HG03103 (cell line): Measurements from ENCODE around the gene DTNB.
"Not testable (repeated sequence)": the region's sequence is repeated elsewhere in the genome, so short reads cannot be mapped to it uniquely, and the experiment has no call there.

Experiments used
- ATAC-seq: cut with Tn5 transposase; IDR thresholded peaks from one replicate; pipeline ENCODE4 v1.9.1; 2021; ENCODE audit warnings: low read depth; ENCODE audit not compliant: unreplicated experiment

Gene DTNB

GRCh38 chr2:25633801-25634200 lies 39.6 kb downstream of the DTNB start:
- ATAC-seq = not testable (repeated sequence)

GRCh38 chr2:25632396-25632795 lies 41.0 kb downstream of the DTNB start:
- no peak for ATAC-seq

- no peak for ATAC-seq
Measured at GRCh38 chr2:25624635-25625034, 48.7 kb downstream of the DTNB start.

GRCh38 chr2:25623361-25623760 lies 50.0 kb downstream of the DTNB start:
- ATAC-seq = no peak

GRCh38 chr2:25620711-25621110 lies 52.7 kb downstream of the DTNB start:
- no peak for ATAC-seq

- ATAC-seq = no peak
Measured at GRCh38 chr2:25620077-25620476, 53.3 kb downstream of the DTNB start.

- ATAC-seq = no peak
Measured at GRCh38 chr2:25619185-25619584, 54.2 kb downstream of the DTNB start.

- ATAC-seq = no peak
Measured at GRCh38 chr2:25618676-25619075, 54.7 kb downstream of the DTNB start.

- no peak for ATAC-seq
Measured at GRCh38 chr2:25617948-25618646, 55.3 kb downstream of the DTNB start.

GRCh38 chr2:25615920-25616319 lies 57.5 kb downstream of the DTNB start:
- no peak for ATAC-seq

GRCh38 chr2:25615386-25615785 lies 58.0 kb downstream of the DTNB start:
- ATAC-seq = no peak

- ATAC-seq = no peak
Measured at GRCh38 chr2:25614711-25615110, 58.7 kb downstream of the DTNB start.

GRCh38 chr2:25608718-25609117 lies 64.7 kb downstream of the DTNB start:
- ATAC-seq = no peak

- ATAC-seq = no peak
Measured at GRCh38 chr2:25606892-25607291, 66.5 kb downstream of the DTNB start.

- no peak for ATAC-seq
Measured at GRCh38 chr2:25602333-25602723, 71.0 kb downstream of the DTNB start.

- not testable (repeated sequence) for ATAC-seq
Measured at GRCh38 chr2:25601711-25602332, 71.6 kb downstream of the DTNB start.

GRCh38 chr2:25598911-25599310 lies 74.5 kb downstream of the DTNB start:
- no peak for ATAC-seq

GRCh38 chr2:25598332-25598731 lies 75.0 kb downstream of the DTNB start:
- no peak for ATAC-seq

GRCh38 chr2:25597881-25598280 lies 75.5 kb downstream of the DTNB start:
- no peak for ATAC-seq

- no peak for ATAC-seq
Measured at GRCh38 chr2:25596516-25597244, 76.7 kb downstream of the DTNB start.

- no peak for ATAC-seq
Measured at GRCh38 chr2:25595393-25595792, 78.0 kb downstream of the DTNB start.

GRCh38 chr2:25594991-25595390 lies 78.4 kb downstream of the DTNB start:
- no peak for ATAC-seq
